ENCODE data around the gene SCAMP1. TPM values are rescaled to one million over a fixed set of nuclear protein-coding genes. Genes with fewer than 3 reads are reported as not detected.
"Not testable (repeated sequence)": the region's sequence is repeated elsewhere in the genome, so short reads cannot be mapped to it uniquely, and the experiment has no call there.

SCAMP1 gene
- total RNA-seq, 1 donor from 2014 or later = 31.6 TPM

- no peak for ATAC-seq
- no peak for DNase-seq
- intact Hi-C loops (cut with micrococcal nuclease) = no loop called here
These were observed 51.2 kb downstream of the SCAMP1 start for GRCh38 chr5:78411586-78411985.

GRCh38 chr5:78416677-78417425, 56.4 kb downstream of the SCAMP1 start:
- ATAC-seq (no peak), DNase-seq (no peak)
- intact Hi-C loops (cut with micrococcal nuclease) = no loop called here

GRCh38 chr5:78419396-78419795, 59.0 kb downstream of the SCAMP1 start:
- ATAC-seq (no peak), DNase-seq (no peak)
- intact Hi-C loops (cut with micrococcal nuclease) = no loop called here

- intact Hi-C loops (cut with micrococcal nuclease) = no loop called here
- DNase-seq = no peak
These were observed 60.1 kb downstream of the SCAMP1 start for GRCh38 chr5:78420548-78420947.

GRCh38 chr5:78424665-78425064, 64.2 kb downstream of the SCAMP1 start:
- intact Hi-C loops (cut with micrococcal nuclease) = no loop called here
- DNase-seq (no peak), ATAC-seq (no peak)

More at GRCh38 chr5:78420548-78420947, 60.1 kb downstream of the SCAMP1 start:
- no peak for ATAC-seq

- intact Hi-C loops (cut with micrococcal nuclease) = no loop called here
- no peak for DNase-seq
These were observed 69.0 kb downstream of the SCAMP1 start for GRCh38 chr5:78429332-78429980.

GRCh38 chr5:78430866-78431265, 70.4 kb downstream of the SCAMP1 start:
- DNase-seq (no peak), ATAC-seq (no peak)
- intact Hi-C loops (cut with micrococcal nuclease) = no loop called here

More at GRCh38 chr5:78429332-78429980, 69.0 kb downstream of the SCAMP1 start:
- ATAC-seq = no peak

- ATAC-seq = no peak
- intact Hi-C loops (cut with micrococcal nuclease) = no loop called here
- DNase-seq = no peak
These were observed 73.6 kb downstream of the SCAMP1 start for GRCh38 chr5:78433972-78434371.

- intact Hi-C loops (cut with micrococcal nuclease) = no loop called here
- no peak for ATAC-seq
- DNase-seq = no peak
These were observed 87.5 kb downstream of the SCAMP1 start for GRCh38 chr5:78447775-78448424.

- ATAC-seq (no peak), DNase-seq (no peak)
- intact Hi-C loops (cut with micrococcal nuclease) = no loop called here
These were observed 88.7 kb downstream of the SCAMP1 start for GRCh38 chr5:78449103-78449502.

GRCh38 chr5:78457507-78457906, 97.1 kb downstream of the SCAMP1 start:
- DNase-seq; ATAC-seq; intact Hi-C loops (cut with micrococcal nuclease): not testable (repeated sequence)

- no peak for ATAC-seq
- no peak for DNase-seq
- intact Hi-C loops (cut with micrococcal nuclease) = no loop called here
These were observed 98.4 kb downstream of the SCAMP1 start for GRCh38 chr5:78458843-78459242.

GRCh38 chr5:78467140-78467539, 106.7 kb downstream of the SCAMP1 start:
- no peak for ATAC-seq
- no peak for DNase-seq
- intact Hi-C loops (cut with micrococcal nuclease) = loop anchor here (5.0 kb wide), 1 partner anchor 500 kb away; no protein-coding TSS in a partner anchor

GRCh38 chr5:78467752-78468357, 107.4 kb downstream of the SCAMP1 start:
- intact Hi-C loops (cut with micrococcal nuclease) = loop anchor here (5.0 kb wide), 1 partner anchor 499 kb away; no protein-coding TSS in a partner anchor

GRCh38 chr5:78471896-78472295, 111.5 kb downstream of the SCAMP1 start:
- intact Hi-C loops (cut with micrococcal nuclease) = no loop called here
- DNase-seq (no peak), ATAC-seq (no peak)

More at GRCh38 chr5:78467752-78468357, 107.4 kb downstream of the SCAMP1 start:
- DNase-seq (no peak), ATAC-seq (peak; percentile 65)

- peak; percentile 66 for ATAC-seq
- DNase-seq = no peak
- intact Hi-C loops (cut with micrococcal nuclease) = no loop called here
These were observed 112.2 kb downstream of the SCAMP1 start for GRCh38 chr5:78472469-78473106.

- intact Hi-C loops (cut with micrococcal nuclease) = no loop called here
These were observed 113.3 kb downstream of the SCAMP1 start for GRCh38 chr5:78473751-78474150.

GRCh38 chr5:78475370-78475769, 115.0 kb downstream of the SCAMP1 start:
- intact Hi-C loops (cut with micrococcal nuclease) = no loop called here
- no peak for DNase-seq
- ATAC-seq = no peak

More at GRCh38 chr5:78473751-78474150, 113.3 kb downstream of the SCAMP1 start:
- ATAC-seq (no peak), DNase-seq (no peak)

- intact Hi-C loops (cut with micrococcal nuclease) = no loop called here
- ATAC-seq (no peak), DNase-seq (no peak)
These were observed 116.4 kb downstream of the SCAMP1 start for GRCh38 chr5:78476795-78477194.

All from left ventricle myocardium superior (tissue), 1 donor.